Neuronal stem cell (in vitro differentiated cells): Measurements from ENCODE around the gene SMARCA2.

Experiments
- DNase-seq: peaks from one replicate; pipeline ENCODE4 v3.0.0-alpha.2; 2013; ENCODE audit warnings: low spot score
- H2AFZ ChIP-seq: one replicate; pipeline ENCODE4 v1.6.1; 2013; ENCODE audit warnings: mild to moderate bottlenecking, low read length, inconsistent platforms
- H2AK5ac ChIP-seq: 2 replicates; pipeline ENCODE4 v1.6.1; 2013; ENCODE audit warnings: low read depth, mild to moderate bottlenecking, inconsistent platforms, low read length, moderate library complexity, mixed read lengths
- H2BK120ac ChIP-seq: 2 replicates; pipeline ENCODE4 v1.6.1; 2013; ENCODE audit warnings: low read depth, mild to moderate bottlenecking, inconsistent platforms, low read length, moderate library complexity, mixed read lengths
- H2BK12ac ChIP-seq: one replicate; pipeline ENCODE4 v1.6.1; 2013; ENCODE audit warnings: low read length, inconsistent platforms
- H2BK15ac ChIP-seq: 2 replicates; pipeline ENCODE4 v1.6.1; 2013; ENCODE audit warnings: mild to moderate bottlenecking, low read length, inconsistent platforms, mixed read lengths
- H2BK5ac ChIP-seq: one replicate; pipeline ENCODE4 v1.6.1; 2013; ENCODE audit warnings: inconsistent platforms, mild to moderate bottlenecking, low read length, moderate library complexity
- H3K14ac ChIP-seq: one replicate; pipeline ENCODE4 v1.6.1; 2013; ENCODE audit warnings: low read length, inconsistent platforms
- H3K18ac ChIP-seq: 2 replicates; pipeline ENCODE4 v1.6.1; 2013; ENCODE audit warnings: low read length, inconsistent platforms
- H3K23ac ChIP-seq: 2 replicates; pipeline ENCODE4 v1.6.1; 2013; ENCODE audit warnings: low read depth, mild to moderate bottlenecking, mixed read lengths, low read length, inconsistent platforms; ENCODE audit not compliant: poor library complexity
- H3K27ac ChIP-seq: replicated peaks from 3 replicates; pipeline ENCODE4 v1.5.1; 2013; ENCODE audit warnings: low read length, inconsistent platforms
- H3K27me3 ChIP-seq, 3 experiments: 2 replicates each; pipeline ENCODE4 v1.6.1; 2013; ENCODE audit warnings: low read length in 3 of 3, mild to moderate bottlenecking in 2 of 3, inconsistent platforms in 1 of 3, low read depth in 1 of 3, mixed read lengths in 1 of 3, moderate library complexity in 1 of 3; ENCODE audit not compliant: control insufficient read depth in 3 of 3, insufficient read depth in 3 of 3
- H3K36me3 ChIP-seq, 2 donors: replicated peaks in 1 of 2; 2 replicates each; pipeline ENCODE4 v1.6.1; 2013; ENCODE audit warnings: low read length in 2 of 2; ENCODE audit not compliant: control insufficient read depth in 2 of 2, insufficient read depth in 2 of 2
- H3K4ac ChIP-seq: 2 replicates; pipeline ENCODE4 v1.6.1; 2013; ENCODE audit warnings: inconsistent platforms, mild to moderate bottlenecking, low read length, moderate library complexity
- H3K4me1 ChIP-seq, 2 donors: 1 replicate in 1 of 2; 2 replicates in 1 of 2; pipeline ENCODE4 v1.6.1; 2013; ENCODE audit warnings: low read length in 2 of 2, low read depth in 1 of 2; ENCODE audit not compliant: control insufficient read depth in 2 of 2, insufficient read depth in 1 of 2
- H3K4me2 ChIP-seq: one replicate; pipeline ENCODE4 v1.6.1; 2013; ENCODE audit warnings: mild to moderate bottlenecking, low read length, inconsistent platforms; ENCODE audit not compliant: insufficient read depth, poor library complexity, severe bottlenecking
- H3K4me3 ChIP-seq, 2 donors: 2 replicates each; pipeline ENCODE4 v1.5.1; 2013; ENCODE audit warnings: low read length in 2 of 2, mild to moderate bottlenecking in 2 of 2, inconsistent platforms in 1 of 2, moderate library complexity in 1 of 2
- H3K79me1 ChIP-seq: one replicate; pipeline ENCODE4 v1.6.1; 2013; ENCODE audit warnings: low read depth, mild to moderate bottlenecking, inconsistent platforms, low read length, moderate library complexity
- H3K9ac ChIP-seq: one replicate; pipeline ENCODE4 v1.6.1; 2013; ENCODE audit warnings: mild to moderate bottlenecking, low read depth, low read length, inconsistent platforms; ENCODE audit not compliant: poor library complexity
- H3K9me3 ChIP-seq, 2 donors: replicated peaks in 1 of 2; 2 replicates each; pipeline versions ENCODE3 to v1.6.1; 2013; ENCODE audit warnings: low read length in 2 of 2, mild to moderate bottlenecking in 2 of 2, inconsistent platforms in 1 of 2, low read depth in 1 of 2, mixed read lengths in 1 of 2, moderate library complexity in 1 of 2; ENCODE audit not compliant: control insufficient read depth in 2 of 2, insufficient read depth in 1 of 2
- H4K8ac ChIP-seq: one replicate; pipeline ENCODE4 v1.6.1; 2013; ENCODE audit warnings: low read depth, mild to moderate bottlenecking, inconsistent platforms, low read length, moderate library complexity
- H4K91ac ChIP-seq: one replicate; pipeline ENCODE4 v1.6.1; 2013; ENCODE audit warnings: low read length, low read depth, mild to moderate bottlenecking, inconsistent platforms; ENCODE audit not compliant: poor library complexity
- WGBS, 2 donors: extraction: QIAGEN DNeasy Blood & Tissue Kit; methylation state at CpG; one replicate each; pipeline ENCODE4 v1.1.7; 2013; ENCODE audit warnings: missing lambda C conversion rate in 2 of 2, mixed read lengths in 1 of 2; ENCODE audit not compliant: insufficient read length in 2 of 2, insufficient replicate concordance in 1 of 2; ENCODE audit errors: extremely low coverage in 2 of 2; 5-methylcytosine and 5-hydroxymethylcytosine counted together

SMARCA2 gene

DNA sequence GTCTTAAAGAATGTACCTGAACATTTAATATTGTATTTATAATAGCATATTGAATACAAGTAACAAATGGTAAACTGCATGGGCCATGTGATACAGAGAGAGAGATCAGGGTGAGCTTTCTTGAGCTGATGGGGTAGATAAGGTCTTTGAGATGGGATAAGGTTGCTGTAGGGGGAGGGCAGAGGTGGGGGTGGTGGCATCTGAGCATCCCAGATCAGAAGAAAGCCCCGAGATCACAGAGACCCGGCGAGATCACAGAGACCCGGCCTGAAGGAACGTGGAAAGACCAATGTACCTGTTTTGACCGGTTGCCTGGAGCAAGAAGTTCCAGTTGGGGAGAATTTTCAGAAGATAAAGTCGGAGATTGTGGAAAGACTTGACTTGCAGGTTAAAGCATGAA lies 6.6 kb downstream of the SMARCA2 start:
- Histone ChIP-seq H2BK12ac (no peak overlapping the region), H2BK15ac (no peak overlapping the region), H3K23ac (no peak overlapping the region), H3K9ac (no peak overlapping the region), H3K14ac (no peak overlapping the region), H3K27ac (no peak overlapping the region), H2BK5ac (no peak overlapping the region), H4K91ac (no peak overlapping the region), H3K4me3 (no peak overlapping the region), H2AK5ac (no peak overlapping the region), H3K36me3 (no peaks in the 10 kb centered on the region), H3K18ac (no peak overlapping the region), H3K4me2 (no peak overlapping the region), H3K4ac (no peak overlapping the region), H2BK120ac (no peak overlapping the region), H3K9me3 (no peaks in the 10 kb centered on the region), H2AFZ (no peak overlapping the region), H3K79me1 (no peaks in the 10 kb centered on the region), H4K8ac (no peak overlapping the region), H3K4me1 (peaks cover 4 to 8% of the 10 kb centered on the region in 2 donors), H3K27me3 (peaks cover 6 to 78% (median 24%) of the 10 kb centered on the region in 3 experiments)
- no peak for DNase-seq
- no CpG with 5 or more reads among the region's 7 CpGs for WGBS, 2 donors

DNA sequence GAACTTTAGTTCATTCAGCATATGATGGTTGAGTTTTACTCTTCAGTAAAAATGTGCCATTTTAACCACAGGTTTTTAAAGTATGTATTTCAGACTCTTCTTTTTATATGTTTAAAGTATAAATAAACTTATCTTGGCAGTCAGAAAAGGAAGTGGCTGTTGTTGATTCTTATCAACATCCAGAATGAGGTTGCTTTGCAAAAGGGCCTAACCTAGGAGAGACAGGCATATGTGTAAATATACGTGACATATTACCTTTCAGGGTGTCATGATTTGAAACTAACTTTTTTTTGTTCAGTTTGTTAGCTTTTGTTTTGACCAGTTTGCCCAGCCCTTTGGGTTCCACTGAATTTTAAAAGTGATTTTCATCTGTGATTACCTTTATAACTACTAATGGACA lies 7.4 kb downstream of the SMARCA2 start:
- no peak overlapping the region for H4K91ac ChIP-seq
- H4K8ac ChIP-seq = no peak overlapping the region
- H2AK5ac ChIP-seq = no peak overlapping the region
- no peak overlapping the region for H3K4me2 ChIP-seq
- H3K9ac ChIP-seq = no peak overlapping the region
- no peaks in the 10 kb centered on the region for H3K79me1 ChIP-seq
- H3K23ac ChIP-seq = no peak overlapping the region
- no peak overlapping the region for H3K18ac ChIP-seq
- H2BK15ac ChIP-seq = no peak overlapping the region
- no peak overlapping the region for H3K4me3 ChIP-seq
- no peak overlapping the region for H3K27ac ChIP-seq
- DNase-seq = no peak
- no peak overlapping the region for H2BK12ac ChIP-seq
- H3K9me3 ChIP-seq = no peaks in the 10 kb centered on the region
- H2AFZ ChIP-seq = no peak overlapping the region
- no peak overlapping the region for H3K14ac ChIP-seq
- no CpG with 5 or more reads among the region's 1 CpG for WGBS, 2 donors
- H3K27me3 ChIP-seq = peaks cover 3 to 70% (median 15%) of the 10 kb centered on the region in 3 experiments
- peaks cover 4% of the 10 kb centered on the region in 2 donors for H3K4me1 ChIP-seq
- H3K36me3 ChIP-seq = no peaks in the 10 kb centered on the region
- no peak overlapping the region for H2BK5ac ChIP-seq
- H3K4ac ChIP-seq = no peak overlapping the region
- no peak overlapping the region for H2BK120ac ChIP-seq

DNA sequence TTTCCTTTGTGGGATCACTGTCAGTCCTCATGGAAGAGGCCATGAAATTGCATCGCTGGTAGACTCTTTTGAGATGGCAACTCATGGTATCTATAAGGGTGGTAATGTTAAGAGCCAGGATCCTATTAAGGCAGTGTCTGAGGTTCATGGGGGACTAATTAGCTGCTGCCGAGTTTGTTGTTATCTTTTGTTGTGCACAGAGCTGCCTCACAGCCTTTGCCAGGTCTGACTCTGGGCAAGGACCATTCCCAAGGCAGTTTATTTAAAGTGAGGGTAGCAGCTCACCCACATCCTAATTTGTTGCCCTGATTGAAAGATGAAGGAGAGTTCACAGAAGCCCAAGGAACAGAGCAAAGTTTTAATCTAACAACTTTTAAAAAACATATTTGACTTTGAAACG lies 7.9 kb downstream of the SMARCA2 start:
- Histone ChIP-seq H3K36me3 (no peaks in the 10 kb centered on the region), H2BK15ac (no peak overlapping the region), H2AK5ac (no peak overlapping the region), H2BK12ac (no peak overlapping the region), H3K23ac (no peak overlapping the region), H3K27ac (no peak overlapping the region), H4K8ac (no peak overlapping the region), H2BK5ac (no peak overlapping the region), H3K9me3 (no peaks in the 10 kb centered on the region), H3K14ac (no peak overlapping the region), H3K4me3 (no peak overlapping the region), H4K91ac (no peak overlapping the region), H3K4me2 (no peak overlapping the region), H3K4me1 (peaks cover 2 to 4% of the 10 kb centered on the region in 2 donors), H2BK120ac (no peak overlapping the region), H3K9ac (no peak overlapping the region), H3K79me1 (no peaks in the 10 kb centered on the region), H3K27me3 (peaks cover 3 to 65% (median 11%) of the 10 kb centered on the region in 3 experiments), H2AFZ (no peak overlapping the region), H3K4ac (no peak overlapping the region), H3K18ac (no peak overlapping the region)
- WGBS, 2 donors = no CpG with 5 or more reads among the region's 3 CpGs
- DNase-seq = no peak

DNA sequence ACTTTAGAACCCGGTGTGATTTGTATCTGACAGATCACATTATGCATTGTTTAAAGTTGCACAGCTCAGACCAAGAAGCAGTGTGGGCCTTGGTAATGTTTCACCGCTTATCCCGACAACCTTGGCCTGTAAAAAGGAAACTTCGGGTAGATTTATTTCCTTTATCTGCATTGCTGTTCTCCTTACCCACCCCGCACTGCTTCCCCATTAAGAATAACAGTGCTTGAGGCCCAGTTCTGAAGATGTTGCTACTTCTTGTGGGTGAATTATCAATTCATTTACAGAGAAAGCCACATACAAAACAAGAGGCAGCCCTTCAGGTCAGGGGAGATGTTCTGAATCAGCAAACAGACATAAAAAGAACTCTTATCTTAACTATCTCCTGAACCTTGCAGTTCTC lies 8.4 kb downstream of the SMARCA2 start:
- H3K4me1 ChIP-seq = peaks cover 0 to 3% of the 10 kb centered on the region in 2 donors
- no peak for DNase-seq
- H2BK120ac ChIP-seq = no peak overlapping the region
- no peak overlapping the region for H2BK12ac ChIP-seq
- no peaks in the 10 kb centered on the region for H3K79me1 ChIP-seq
- no peaks in the 10 kb centered on the region for H3K36me3 ChIP-seq
- H3K4me3 ChIP-seq = no peak overlapping the region
- H4K8ac ChIP-seq = no peak overlapping the region
- H2BK15ac ChIP-seq = no peak overlapping the region
- H3K4me2 ChIP-seq = no peak overlapping the region
- H3K9me3 ChIP-seq = no peaks in the 10 kb centered on the region
- H3K18ac ChIP-seq = no peak overlapping the region
- no peak overlapping the region for H2AFZ ChIP-seq
- no peak overlapping the region for H3K9ac ChIP-seq
- peaks cover 0 to 60% (median 6%) of the 10 kb centered on the region in 3 experiments for H3K27me3 ChIP-seq
- WGBS, 2 donors = no CpG with 5 or more reads among the region's 5 CpGs
- H3K14ac ChIP-seq = no peak overlapping the region
- no peak overlapping the region for H3K23ac ChIP-seq
- no peak overlapping the region for H2AK5ac ChIP-seq
- no peak overlapping the region for H2BK5ac ChIP-seq
- H4K91ac ChIP-seq = no peak overlapping the region
- H3K4ac ChIP-seq = no peak overlapping the region
- H3K27ac ChIP-seq = no peak overlapping the region
